ENCODE results near the gene ZNF423.

Gene ZNF423

DNA sequence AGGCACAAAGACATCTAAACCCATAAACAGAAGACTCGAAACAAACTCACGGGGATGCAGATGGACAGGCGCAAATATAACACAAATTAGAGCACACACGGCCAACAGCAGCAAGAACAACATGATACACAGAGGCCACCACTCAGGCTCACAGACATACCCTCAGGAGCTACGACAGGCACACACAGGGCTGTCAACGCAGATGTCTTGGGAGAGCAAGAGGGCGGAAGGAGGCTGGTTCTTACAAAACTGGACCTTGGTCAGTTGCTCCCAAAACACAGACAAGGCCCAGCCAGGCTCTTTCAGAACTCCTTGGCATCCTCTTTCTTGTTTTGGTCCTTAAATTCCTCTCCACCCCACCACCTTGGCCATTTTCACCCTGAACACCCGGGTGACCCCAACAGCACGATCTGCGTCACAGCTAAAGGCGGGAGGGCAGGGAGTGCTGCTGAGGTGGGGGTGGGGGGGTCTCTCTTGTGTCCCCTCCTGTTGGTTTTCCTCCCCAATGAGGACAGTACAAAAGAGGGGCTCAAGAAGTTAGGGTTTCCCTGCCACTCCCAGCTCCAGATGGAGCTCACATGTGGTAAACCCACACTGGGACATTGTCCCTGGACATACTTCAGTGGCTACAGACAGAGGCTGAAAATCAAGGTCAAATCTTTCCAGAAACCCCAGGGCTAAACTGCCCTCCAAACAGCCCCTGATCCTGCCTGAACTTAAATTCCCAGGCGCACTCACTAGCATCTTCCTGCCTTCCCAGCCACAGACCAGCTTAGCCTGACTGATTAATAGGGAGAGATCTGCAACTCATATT is 261.0 kb downstream of the ZNF423 start:
- no peak for DNase-seq

DNA sequence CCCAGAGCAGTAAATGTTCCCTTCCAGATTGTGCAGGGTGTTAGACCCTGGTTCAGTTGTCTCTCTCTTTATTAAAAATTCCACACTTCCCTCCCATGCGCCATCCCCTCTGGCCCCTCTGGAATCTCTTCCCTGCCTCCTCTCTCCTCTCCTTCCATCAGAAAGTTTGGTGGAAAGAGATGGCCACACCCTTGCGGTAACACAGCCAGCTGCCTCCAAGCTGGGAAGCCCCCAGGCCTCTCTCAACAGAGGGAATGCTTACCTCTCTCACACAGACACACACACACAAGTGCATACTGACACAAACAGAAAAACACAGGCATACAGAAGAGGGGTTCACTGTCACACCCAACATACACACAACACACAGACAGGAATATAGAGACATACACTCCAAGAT is 261.8 kb downstream of the ZNF423 start:
- no peak for DNase-seq

DNA sequence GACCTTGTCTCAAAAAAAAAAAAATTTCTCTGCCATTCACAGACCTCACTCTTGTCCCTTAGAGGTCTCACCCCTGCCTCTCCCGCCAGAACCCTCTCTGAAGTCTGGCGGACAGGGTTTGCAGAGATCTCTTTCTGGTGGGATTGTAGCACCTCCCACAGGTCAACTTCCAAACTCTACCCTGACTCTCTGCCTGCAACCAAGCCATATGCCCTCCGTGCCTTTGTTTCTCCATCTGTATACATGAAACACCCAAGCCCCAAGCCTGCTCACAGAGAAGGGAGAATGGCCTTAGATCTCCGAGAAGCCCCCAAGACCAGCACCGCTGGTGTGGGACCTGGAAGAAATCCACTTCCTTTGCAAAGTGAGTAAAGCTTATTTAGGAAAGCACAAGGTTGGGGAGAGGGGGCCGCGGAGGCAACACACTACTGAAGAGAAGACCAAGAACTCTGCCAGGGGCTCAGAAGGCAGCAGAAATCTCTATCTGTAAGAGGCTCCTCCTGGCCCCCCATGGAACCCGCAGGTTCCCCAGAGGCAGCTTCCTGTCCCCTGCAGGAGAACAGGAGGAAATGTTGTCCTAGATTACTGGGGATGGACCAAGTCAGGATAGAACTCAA is 262.4 kb downstream of the ZNF423 start:
- no peak for DNase-seq

DNA sequence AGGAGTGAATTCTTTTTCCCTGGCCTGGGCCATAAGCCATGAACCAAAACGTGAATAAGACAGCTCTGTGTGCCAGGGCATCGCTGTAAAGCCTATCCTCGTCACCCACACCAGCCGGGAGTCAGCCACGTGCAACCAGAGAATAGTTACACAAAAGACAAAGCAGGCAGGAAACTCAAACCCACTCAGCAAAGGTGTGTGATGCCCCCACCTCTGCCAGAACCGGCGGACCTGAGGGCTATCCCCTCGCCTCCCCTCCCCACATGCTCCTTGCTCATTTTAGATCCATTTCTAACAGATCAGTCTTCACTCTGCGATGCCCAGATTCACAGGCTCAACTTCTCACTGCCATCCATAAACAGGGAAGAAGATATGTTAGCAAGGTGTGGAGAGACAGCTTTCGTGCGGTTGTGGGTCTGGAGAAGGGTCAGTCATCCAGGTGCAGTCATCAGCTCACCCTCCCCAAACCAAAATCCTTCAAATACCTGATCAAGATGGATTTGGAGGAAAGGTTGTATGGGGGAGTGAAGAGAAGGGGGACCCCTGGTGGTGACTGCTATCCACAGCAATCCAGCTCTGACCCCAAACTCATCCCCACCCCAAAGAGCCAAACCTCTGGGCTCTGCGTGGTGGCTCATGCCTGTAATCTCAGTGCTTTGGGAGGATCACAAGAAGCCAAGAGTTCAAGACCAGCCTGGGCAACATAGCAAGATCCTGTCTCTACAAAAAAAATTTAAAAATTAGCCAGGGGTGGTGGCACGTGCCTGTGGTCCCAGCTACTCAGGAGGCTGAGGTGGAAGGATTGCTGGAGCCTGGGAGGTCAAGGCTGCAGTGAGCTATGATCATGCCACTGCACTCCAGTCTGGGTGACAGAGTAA is 263.1 kb downstream of the ZNF423 start:
- peak; percentile 0 for DNase-seq

DNA sequence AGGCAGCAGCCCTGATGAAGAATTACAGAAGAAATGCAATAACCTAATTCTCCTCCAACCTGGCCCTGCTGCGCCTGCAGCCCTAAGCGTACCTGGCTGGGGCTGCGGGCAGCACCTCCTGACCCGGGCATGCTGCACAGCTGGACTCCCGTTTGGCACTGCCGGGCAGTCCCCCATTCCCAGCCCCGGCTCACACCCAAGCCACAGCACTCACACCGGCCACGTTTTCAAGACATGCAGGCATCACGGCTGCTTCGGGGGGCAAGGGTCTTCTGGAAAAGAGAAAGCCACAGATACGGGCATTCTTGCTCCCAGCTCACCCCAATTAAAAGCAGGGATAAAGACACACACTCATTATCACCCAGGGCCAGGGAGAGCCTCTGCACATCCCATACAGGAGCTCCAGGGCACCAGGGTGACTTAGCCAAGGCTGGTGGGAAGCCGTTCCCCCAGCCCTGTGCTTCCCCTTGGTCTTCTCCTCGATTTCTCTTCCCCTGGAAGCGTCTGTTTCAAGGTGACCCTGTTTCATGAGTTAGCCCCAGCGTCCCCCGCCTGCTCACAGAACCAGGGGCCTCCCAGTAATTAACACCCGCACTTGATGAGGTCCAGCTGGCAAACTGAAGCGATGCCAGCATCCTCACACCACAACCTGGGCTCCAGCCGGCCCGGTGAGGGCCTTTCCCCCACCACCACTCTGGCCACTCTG is 265.6 kb downstream of the ZNF423 start:
- DNase-seq: no peak

DNA sequence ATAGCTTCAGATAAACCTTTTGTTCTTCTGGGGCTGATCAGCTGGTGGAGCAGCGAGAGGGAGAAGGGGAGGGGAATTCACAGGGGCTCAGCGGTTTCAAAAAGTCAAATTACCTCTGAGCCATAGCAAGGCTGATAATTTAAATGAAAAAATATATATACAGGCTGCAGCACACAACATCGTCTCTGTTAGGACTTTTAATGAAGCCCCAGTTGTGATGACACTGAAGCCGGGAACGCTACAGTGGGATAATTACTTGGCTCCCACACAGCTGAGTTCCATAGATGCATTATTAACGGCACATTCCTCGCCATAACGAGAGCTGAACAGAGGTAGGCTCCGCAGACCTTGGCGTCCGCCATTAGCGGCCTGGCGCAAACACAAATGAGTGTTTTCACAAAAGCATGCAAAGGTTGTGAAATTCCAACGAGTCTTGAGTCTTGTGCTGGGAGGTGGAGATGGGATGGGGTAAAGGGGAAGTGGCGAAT is 266.3 kb downstream of the ZNF423 start:
- DNase-seq: no peak

DNA sequence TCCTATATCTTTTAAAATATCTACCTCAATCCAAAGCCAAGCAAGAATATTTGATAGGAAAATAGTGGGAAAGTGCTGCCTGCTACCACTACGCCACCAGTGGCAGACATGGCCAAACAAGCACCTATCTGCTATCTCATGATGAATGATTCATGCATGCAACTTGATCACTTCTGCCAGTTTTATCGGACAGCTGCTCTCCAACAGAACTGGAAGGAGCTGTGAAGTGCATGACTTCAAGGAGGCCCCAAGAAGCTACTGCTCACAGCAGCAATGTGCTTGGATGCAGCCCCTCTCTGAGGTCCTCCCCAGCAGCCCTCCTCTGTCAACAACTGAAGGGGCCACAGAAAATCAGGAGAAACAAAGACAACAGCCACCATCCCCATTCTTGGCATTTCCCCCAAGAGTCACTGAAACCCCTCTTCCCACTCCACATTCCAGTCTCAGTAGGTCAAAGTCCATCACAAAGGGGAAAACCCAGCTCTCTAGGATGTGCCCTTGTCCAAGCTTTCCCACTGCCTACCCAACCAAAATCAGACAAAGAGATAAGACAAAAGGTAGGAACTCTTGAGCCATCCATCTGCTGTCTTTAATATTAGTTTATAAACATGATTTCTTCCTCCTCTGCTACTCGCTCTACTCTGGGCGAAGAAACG is 267.1 kb downstream of the ZNF423 start:
- DNase-seq: no peak

DNA sequence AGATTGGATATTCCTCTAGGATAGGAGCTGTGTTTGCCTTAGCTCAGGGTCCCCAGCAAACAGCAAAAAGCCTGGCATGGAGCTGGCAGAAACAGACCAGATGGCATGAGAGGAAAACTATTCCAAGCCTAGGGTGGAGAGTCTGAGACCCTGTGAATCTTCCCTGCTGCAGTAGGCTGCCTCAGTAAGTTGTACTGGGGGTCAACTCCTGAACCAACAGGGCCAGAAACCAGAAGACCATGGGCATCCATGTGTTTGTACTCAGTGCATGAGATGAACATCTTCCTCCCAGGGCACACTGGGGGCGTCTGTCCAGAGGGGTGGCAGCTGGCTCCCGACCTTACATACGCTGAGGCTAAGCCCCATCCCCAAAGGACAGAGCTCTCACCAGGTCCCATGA is 267.9 kb downstream of the ZNF423 start:
- DNase-seq: no peak

DNA sequence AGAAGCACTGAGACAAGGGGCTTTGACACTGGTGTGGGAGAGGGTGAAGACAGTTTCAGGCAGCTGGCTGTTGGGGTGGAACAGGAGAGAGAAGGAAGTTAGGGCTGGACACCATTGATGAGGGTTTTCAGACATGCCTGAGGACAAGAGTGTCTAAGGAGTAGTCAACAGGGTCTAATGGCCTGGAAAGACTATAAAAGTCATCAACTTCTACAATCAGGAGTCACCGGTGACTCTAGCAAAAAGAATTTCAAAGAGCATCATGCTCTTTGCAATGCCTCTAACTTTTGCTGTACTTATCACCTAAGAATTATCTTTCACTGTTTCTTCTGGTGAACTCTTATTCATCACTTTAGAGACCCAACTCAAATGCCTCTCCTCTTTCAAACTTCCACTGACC is 268.4 kb downstream of the ZNF423 start:
- DNase-seq: no peak

DNA sequence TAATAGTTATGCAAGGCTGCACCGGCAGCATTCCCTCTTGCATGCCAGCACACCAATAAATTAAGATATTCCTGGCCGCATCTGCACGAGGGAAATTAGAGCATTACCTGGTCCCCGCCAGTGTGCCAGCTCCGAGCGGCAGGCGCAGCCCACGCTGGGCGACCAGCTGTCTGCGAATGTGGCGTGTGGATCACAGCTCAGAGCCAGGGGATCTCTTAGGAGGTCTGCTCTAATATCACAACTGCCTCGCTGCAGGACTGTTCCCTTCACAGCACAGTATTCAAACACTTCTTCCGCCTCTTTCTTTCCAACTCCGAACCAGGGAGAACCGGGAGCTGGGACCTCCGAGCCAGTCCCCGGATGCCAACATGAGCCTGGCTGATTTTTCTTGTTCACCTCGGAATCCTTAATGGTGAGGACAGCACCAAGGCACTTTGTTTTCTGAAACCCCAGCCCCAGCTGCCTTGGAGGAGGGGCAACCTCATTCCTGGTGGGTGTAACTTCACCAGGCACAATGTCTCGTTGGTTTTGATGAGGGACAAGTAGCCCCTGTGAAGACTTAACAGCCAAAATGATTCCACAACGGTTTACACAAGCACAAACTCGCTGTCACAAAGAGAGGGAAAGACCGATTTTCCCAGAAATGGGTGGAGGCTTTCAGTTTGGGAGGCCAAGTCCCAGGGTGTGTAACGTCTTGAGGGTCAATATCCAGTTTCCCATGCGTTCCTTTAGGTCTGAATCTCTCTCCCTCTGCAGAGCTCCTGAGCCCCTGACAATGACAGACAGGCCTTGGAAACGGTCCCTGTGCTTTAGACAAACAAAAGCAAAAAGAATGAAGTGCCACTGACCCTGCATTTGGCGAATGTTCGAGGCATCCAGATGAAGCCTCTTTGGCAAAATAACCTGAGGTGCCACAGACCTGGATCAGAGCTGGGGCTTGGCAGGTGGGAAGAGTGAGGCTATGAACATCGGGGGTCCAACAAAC is 269.2 kb downstream of the ZNF423 start:
- DNase-seq: no peak

DNA sequence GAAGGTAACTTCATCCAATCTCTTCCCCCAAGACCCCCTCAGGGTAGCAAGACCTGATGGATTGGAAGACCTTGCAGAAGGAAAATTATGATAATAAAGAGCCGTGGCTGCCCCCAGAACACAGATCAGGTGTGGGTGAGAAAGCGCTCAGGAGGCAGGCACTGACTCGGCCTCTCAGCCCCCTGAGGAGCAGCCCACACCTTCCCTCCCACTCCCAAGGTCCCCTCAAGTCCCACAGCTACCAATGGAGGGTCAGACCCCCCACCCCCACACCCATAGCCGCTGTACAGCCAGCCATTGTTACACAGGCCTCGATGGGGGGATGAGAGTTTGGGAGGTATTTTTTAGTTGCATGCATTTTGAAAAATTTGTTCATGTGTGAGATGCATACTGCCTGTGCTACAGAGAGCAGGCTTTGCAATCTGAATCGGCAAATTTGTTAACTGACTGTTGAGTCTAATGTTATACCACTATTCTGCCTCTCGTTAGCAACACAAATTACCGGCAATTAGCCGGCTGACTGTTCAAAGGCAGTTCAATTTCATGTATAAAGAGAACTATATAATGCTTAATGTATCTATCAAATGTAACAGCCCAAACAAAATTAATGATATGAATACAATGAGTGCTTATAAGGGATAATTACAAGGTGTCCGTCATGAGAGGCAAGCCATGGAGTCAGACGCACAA is 270.6 kb downstream of the ZNF423 start:
- no peak for DNase-seq

DNA sequence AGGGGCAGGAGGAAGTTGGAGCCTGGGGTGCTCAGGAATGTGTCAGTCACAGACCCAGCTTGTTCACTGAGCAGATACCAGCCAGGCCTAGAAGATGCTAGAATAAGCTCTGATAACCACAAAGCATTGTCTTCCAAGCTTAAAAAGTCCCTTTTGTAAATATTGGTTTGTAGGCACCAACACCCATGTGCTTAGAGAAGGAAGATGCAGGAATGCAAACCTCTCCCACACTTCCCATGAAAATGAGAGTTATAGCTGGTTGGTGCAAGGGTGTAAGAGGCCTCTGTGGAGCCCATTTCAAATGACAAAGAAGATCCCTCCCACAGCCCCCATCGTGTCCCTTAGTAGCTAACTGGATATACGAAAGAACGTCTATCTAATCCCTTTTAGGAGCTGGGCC is 272.0 kb downstream of the ZNF423 start:
- no peak for DNase-seq

DNA sequence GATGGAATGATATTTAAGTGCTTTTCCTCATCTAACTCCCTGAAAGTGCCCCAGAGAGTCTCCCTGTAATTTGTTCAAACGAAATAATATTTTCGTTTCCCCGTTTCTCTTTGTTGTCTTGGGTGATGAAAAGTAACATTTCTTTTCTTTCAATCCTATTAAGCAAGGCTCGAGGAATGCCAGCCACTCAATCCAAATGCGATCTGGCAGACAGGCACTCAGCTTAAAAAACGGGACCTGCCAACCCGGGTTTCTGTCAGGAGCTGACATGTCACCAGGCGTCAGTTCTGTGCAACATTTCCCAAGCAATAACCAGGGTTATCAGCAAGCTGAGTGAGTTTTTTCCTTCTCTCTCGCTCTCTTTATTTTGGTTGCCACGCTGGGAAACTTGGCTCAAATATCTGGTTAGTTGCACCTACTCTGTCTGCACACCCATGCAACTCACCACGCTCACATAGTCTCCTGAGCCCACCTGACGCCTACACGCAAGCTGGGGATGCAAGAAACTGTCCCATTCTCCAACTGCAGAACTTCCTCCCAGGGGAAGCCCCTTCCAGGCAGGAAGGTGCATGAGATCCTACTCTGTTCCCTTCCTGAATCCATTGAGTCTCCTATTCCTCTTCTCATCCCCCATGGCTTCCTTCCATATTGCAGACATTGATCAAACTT is 274.1 kb downstream of the ZNF423 start:
- DNase-seq: no peak

DNA sequence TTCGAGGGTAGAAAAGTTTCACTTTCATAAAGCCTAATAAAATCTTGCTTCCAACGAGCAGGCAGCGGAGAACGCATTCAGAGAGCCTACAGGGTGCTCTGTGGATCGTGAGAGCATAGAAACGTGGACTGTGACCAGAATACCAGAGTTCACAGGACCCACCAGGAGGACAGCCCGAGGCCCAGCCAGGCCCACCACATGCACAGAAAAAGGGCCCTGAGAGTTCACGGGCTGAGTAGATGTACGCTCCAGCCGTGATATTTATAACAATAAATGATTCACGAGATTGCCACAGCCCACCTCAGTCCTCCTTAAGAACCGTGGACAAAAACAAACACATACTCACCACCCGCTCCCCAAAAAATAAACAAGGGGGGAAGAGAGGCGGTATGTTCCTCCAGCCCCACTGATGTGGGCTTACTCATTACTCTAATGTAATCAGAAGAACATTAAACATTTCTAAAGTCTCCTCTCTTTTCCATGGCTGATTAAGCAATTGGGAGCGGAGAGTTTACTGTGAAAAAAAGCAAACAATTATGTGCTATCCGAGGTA is 275.1 kb downstream of the ZNF423 start:
- no peak for DNase-seq

DNA sequence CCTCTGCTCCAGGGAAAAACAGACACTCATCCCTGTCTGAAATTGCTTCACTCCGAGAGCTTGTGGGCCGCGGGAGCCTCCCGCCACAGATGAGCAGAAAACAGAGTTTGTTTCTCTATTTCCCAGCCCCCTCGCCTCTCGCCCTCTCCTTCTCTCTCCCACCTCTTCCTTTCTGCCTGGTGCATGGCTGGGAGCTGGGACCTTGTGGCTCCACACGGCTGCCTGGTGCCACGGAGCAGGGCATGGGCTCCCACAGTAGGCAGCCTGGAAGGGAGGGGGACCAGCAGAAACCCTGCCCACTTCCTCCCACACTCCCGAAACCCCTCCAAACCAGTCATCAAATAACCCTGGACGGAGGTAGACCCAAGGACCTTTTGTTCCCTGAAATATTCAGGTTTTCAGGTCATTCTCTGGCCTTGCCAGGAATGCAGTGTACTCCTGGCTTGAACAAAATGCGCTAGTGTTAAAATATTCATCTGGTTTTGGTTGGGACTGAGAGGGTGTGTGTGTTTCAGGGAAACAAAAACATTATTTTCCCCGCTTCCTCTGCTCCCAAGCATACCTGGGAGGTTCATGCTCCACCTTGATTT is 277.4 kb downstream of the ZNF423 start:
- no peak for DNase-seq

DNA sequence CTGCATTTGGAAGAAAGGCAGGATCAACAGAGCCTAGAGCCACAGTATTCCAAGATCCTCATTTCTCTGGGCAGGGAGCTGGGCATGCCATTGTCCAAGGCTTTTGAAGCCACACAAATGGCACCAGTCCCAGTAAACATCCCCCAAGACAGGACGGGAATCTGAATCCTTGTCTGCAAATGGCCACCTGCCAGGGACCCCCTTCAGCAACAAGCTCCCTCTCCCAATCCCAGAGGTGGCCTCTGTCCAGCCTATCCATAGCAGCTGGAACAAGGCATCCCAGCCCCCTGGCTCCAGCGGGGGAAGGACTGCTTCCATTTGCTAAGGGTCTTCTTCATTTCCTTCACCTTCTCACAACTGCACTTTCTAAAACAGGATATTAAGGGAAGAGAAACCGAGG is 277.9 kb downstream of the ZNF423 start:
- DNase-seq: no peak

DNA sequence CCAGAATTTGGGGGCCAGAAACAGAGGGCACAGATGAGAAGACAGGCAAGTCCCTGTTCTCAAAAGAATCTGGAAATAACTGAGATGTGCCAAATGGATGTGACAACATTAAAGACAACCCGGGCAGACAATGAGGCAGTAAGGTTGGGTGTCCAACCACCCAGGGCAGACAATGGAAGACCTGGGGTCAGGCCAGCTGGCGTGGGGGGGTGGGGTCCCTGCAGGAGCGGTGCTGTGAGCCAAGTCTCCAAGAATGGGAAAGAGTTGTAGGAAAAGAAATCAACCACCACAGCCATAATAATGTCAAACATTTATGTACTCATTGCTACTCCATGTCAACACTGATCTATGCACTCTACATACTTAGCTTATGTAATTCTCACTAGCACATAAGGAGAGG is 279.0 kb downstream of the ZNF423 start:
- DNase-seq: no peak

DNA sequence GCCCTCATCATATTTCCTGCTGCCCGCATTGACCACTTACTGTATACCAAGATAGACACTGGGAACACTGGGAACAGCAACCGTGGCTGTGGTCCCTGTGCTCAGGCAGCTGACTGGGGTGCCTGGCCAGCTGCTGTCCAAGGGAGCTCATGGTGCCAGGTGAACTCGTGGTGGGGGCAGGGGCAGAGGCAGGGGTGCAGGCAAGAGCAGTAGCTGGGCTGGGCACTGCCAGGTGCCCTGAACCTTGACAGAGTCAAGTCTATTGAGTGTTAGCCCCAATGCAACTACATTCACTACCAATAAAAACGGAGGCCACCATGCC is 279.8 kb downstream of the ZNF423 start:
- DNase-seq: no peak

Data from SHP77 treated with DMSO at 0.1 percent for 48 hours (cell line).